Activated CD4-positive, alpha-beta T cell treated with anti-CD3 and anti-CD28 coated beads for 48 hours (primary cell): ENCODE measurements around the gene GPR42.

ENCODE experiments used
- DNase-seq: peaks from one replicate; pipeline ENCODE4 v3.0.0-alpha.2; 2020

GPR42 gene

GRCh38 chr19:35370722-35371121, at the start of gene GPR42:
GPR42 (plus strand) TSS chr19:35371068; CDS start chr19:35371360, 292 bp downstream.
- no peak for DNase-seq

GRCh38 chr19:35321291-35321690, 49.6 kb upstream of the GPR42 start:
- DNase-seq, result no peak

- no peak for DNase-seq
Measured at GRCh38 chr19:35322014-35322413, 48.9 kb upstream of the GPR42 start.

- no peak for DNase-seq
Measured at GRCh38 chr19:35327642-35328041, 43.2 kb upstream of the GPR42 start.

DNA sequence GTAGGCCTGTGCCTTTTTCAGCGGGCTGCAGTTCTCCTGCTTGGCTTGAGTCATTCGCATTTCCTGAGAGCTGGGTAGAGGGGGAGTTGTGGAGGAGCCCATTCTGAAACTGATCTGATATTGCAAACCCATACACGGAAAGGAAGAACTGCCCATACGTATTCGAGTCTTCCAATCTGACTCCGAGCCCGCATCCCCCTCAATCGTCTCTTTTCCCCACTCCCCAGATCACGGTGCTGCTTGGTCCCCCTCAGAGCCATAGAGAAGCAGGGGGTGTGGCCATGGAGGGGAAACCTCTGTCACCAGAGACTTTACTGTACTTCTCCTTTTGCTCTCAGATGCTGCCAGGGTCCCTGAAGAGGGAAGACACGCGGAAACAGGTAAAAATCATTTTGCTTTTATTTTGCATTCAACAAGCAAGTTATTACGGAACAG, 42.0 kb upstream of the GPR42 start, which contains the start of gene CD22:
CD22 (plus strand) TSS at position 337 of the 435 bp plus-strand sequence. CDS start 2,854 bp downstream, outside the sequence.
- no peak for DNase-seq

GRCh38 chr19:35329323-35329722, 41.5 kb upstream of the GPR42 start:
- DNase-seq, result no peak

GRCh38 chr19:35330475-35330874, 40.4 kb upstream of the GPR42 start:
- no peak for DNase-seq

DNA sequence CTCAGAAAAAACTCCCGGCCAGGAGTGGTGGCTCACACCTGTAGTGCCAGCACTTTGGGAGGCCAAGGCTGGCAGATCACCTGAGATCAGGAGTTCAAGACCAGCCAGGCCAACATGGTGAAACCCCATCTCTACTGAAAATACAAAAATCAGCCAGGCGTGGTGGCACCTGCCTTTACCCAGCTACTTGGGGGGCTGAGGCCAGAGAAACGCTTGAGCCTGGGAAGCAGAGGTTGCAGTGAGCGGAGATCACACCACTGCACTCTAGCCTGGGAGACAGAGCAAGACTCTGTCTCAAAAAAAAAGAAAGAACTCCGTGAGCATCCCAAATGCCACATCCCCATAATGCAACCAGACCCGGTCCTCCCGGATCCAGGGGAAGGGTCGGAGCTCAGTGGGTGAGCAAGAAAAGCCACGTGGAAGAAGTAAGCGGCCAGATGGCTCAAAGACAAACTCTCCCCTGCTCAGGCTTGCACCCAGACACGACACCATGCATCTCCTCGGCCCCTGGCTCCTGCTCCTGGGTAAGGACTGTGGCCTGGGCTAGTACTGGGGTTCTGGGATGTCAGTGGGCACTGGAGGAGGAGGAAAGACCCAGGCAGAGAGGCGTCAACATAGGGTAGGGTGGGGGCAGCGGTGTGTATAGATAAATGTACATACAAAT, 39.2 kb upstream of the GPR42 start:
- no peak for DNase-seq

GRCh38 chr19:35332817-35333216, 38.1 kb upstream of the GPR42 start:
- peak; percentile 60 for DNase-seq

DNA sequence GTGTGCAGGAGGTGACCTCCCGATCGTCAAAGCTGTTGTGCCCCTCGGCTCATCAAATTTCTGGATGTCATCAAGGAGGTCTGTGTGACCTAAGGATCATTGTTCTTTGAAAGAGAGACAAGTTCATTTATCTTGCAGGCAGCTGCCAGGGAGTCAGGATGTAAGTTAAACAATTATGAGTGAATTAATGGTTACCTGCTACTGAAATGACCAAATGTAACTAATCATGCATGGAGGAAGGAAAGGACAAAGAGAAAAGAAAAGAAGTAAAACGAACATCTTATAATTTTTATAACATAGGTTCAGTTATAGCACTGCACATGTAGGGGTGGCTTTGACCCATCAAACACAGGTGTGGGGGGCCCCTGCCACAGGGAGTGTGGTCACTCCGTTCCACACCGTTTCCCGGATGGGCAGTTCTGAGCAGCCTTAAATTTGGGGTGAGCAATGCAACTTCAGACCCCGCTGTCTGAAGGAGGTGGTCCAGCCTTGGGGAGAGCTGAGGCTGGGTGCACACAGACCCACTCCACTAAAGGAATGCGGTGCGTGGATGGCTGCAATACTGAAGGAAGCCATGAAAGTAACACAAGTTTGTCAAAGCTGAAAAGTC, 36.6 kb upstream of the GPR42 start:
- DNase-seq, result no peak

DNA sequence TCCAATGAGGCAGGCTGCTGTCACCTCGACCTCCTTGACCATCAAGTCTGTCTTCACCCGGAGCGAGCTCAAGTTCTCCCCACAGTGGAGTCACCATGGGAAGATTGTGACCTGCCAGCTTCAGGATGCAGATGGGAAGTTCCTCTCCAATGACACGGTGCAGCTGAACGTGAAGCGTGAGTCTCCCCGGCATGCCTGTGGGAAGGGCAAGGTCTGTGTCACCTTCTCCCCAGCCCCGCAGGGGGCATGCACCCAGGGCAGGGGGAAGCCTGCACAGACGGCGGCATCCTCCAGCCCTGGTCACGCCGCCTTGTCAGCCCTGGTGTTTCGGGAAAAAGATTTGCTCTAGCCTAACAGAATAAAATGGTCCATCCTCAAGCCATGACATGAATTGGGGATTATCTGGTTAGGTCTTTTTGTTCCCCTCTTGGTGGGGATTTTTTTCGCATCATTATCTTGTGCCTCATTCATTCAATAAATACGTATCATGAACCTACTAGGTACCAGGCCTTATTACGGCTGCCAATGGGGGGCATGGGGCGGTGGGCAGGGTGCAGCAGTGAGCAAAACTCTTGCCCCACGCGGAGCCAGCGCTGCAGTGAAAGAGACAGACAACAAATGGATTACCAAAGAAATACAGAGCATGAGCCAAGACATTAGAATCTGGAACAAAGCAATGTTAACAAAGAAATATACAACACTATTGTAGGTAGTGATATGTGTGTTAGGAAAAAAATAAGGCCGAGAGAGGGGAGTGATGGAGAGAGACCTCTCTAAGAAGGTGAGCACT, 34.5 kb upstream of the GPR42 start:
- no peak for DNase-seq

GRCh38 chr19:35337097-35337983, 33.5 kb upstream of the GPR42 start:
- DNase-seq, result no peak

GRCh38 chr19:35337984-35338296, 32.9 kb upstream of the GPR42 start:
- DNase-seq, result no peak

DNA sequence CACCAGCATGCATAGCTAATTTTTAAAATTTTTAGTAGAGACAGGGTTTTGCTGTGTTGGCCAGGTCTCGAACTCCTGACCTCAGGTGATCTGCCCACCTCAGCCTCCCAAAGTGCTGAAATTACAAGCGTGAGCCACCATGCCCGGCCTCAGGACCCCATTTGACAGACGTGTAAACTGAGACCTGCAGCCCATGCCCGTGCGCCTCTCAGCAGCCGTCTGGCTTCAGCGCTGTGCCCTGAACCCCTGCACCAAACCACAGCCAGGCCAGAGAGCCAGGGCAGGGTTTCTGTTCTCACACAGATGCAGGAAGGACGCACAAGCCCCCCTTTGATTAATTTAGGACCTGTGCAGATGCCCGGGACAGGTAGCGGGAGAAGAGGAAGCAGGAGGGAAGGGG, 30.4 kb upstream of the GPR42 start:
- DNase-seq, result no peak

GRCh38 chr19:35341006-35341405, 29.9 kb upstream of the GPR42 start:
- no peak for DNase-seq

DNA sequence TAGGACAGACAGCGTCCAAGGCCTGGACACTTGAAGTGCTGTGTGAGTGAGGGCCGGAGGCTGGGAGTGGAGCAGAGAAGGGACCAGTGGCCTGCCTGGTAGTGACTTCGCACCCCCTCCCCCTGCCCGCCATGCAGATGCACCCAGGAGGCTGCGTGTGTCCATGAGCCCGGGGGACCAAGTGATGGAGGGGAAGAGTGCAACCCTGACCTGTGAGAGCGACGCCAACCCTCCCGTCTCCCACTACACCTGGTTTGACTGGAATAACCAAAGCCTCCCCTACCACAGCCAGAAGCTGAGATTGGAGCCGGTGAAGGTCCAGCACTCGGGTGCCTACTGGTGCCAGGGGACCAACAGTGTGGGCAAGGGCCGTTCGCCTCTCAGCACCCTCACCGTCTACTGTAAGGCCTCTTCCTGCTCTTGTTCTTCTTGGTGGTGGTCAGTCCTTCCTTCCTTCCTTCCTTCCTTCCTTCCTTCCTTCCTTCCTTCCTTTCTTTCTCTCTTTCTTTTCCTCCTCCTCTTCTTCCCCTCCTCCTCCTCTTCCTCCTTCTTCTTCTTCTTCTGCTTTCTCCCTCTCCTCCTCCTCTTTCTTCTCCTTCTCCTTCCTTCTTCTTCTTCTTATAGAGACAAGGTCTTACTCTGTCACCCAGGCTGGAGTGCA, 29.2 kb upstream of the GPR42 start:
- DNase-seq, result no peak

DNA sequence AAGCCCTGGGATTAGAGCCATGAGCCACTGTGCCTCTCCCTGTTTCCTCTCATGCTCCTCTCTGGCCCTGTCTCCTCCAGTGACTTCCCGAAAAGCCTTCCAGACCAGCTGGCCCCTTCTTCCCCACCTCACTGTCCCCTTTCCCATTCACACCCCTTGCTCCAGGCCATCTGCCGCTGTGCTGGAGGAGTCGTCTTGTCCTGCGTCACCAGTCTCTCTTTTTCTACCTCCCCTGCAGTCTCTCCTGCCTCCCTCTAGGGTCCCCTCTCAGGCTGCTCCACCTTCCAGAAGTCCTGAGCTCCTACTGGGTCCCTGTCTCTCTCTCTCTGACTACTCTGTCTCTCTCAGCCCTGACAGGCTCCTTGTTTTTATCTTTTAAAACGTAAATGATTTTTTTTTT, 28.4 kb upstream of the GPR42 start:
- DNase-seq, result no peak

GRCh38 chr19:35344511-35345031, 26.3 kb upstream of the GPR42 start:
- no peak for DNase-seq

GRCh38 chr19:35345671-35346111, 25.2 kb upstream of the GPR42 start:
- DNase-seq, result no peak

DNA sequence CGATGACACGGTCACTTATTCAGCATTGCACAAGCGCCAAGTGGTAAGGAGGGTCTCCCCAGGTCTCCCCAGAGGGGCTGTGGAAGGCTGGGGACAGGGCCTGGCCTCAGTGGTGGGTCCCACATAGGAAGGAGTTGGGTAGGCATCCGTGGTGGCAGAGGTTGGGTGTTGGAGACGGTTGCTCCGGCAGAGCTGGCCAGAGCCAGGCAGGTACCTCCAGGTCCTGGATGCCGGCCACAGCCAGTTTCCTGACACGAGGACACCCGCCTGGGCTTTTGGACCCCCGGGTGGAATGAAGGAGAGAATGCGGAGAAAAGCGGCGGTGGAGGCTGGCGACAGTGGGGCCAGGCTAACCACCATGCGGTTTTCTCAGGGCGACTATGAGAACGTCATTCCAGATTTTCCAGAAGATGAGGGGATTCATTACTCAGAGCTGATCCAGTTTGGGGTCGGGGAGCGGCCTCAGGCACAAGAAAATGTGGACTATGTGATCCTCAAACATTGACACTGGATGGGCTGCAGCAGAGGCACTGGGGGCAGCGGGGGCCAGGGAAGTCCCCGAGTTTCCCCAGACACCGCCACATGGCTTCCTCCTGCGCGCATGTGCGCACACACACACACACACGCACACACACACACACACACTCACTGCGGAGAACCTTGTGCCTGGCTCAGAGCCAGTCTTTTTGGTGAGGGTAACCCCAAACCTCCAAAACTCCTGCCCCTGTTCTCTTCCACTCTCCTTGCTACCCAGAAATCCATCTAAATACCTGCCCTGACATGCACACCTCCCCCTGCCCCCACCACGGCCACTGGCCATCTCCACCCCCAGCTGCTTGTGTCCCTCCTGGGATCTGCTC, 24.4 kb upstream of the GPR42 start:
- DNase-seq, result peak; percentile 82
